Activated CD8-positive, alpha-beta T cell treated with anti-CD3 and anti-CD28 coated beads, Interleukin-2, amount 10 ng/mL, durations not matched to agents 7 days and 5 days (primary cell): Measurements from ENCODE around the gene FANCI. TPM values are rescaled to one million over a fixed set of nuclear protein-coding genes. Genes with fewer than 3 reads are reported as not detected.

Source experiments
- ATAC-seq: fragments of 150-1000 bp; cut with Tn5 transposase; one replicate; pipeline ENCODE4 v1.10.0; 2021; ENCODE audit warnings: moderate library complexity
- CTCF ChIA-PET: fragments of 350-600 bp; sonication (Branson Sonifier 250); formaldehyde crosslinking; loops from one replicate; lab custom pipeline; 2021; ENCODE audit warnings: antibody characterized with exemption; lab: Charles Lee
- POLR2A ChIA-PET: fragments of 350-600 bp; sonication (Branson Sonifier 250); formaldehyde crosslinking; loops from one replicate; lab custom pipeline; 2021; ENCODE audit warnings: antibody characterized with exemption; lab: Charles Lee
- DNase-seq: peaks from one replicate; pipeline ENCODE4 v3.0.0-alpha.2; 2020
- H3K27ac Mint-ChIP-seq: one replicate; pipeline ENCODE4 v1.8.0; 2021; ENCODE audit warnings: mild to moderate bottlenecking, mixed read lengths
- H3K27me3 Mint-ChIP-seq: one replicate; pipeline ENCODE4 v1.8.0; 2021; ENCODE audit warnings: low read depth, mixed read lengths
- H3K36me3 Mint-ChIP-seq: one replicate; pipeline ENCODE4 v1.8.0; 2021; ENCODE audit warnings: low read depth, mixed read lengths
- H3K4me1 Mint-ChIP-seq: one replicate; pipeline ENCODE4 v1.8.0; 2021; ENCODE audit warnings: low read depth, mixed read lengths
- H3K4me3 Mint-ChIP-seq: one replicate; pipeline ENCODE4 v1.8.0; 2021; ENCODE audit warnings: mild to moderate bottlenecking, mixed read lengths
- H3K9me3 Mint-ChIP-seq: one replicate; pipeline ENCODE4 v1.8.0; 2022; ENCODE audit warnings: mixed read lengths; ENCODE audit not compliant: insufficient read depth
- total RNA-seq, 2 experiments: library from RNA; stranded (reverse); gene quantifications; one replicate each; pipeline ENCODE4 v1.2.3, GENCODE V29; 2021

FANCI gene
- 100 to 1,000 TPM; 203 to 213 TPM for total RNA-seq

- Mint-ChIP-seq H3K4me3 (peak within 1 kb of the TSS; percentile 99), H3K27me3 (peaks cover 12% of the 10 kb centered on the region), H3K9me3 (peaks cover 2% of the 10 kb centered on the region), H3K4me1 (peaks cover 45% of the 10 kb centered on the region), H3K27ac (peak within 1 kb of the TSS; percentile 96), H3K36me3 (peaks cover 44% of the 10 kb centered on the region)
- POLR2A ChIA-PET, result interaction anchor here (0.6 to 3.2 kb wide), 11 partner anchors 13 to 1205 kb away, joined by 3 to 19 read pairs (median 4); partner anchors contain the start of gene ABHD2
- peak; percentile 92 for ATAC-seq
- CTCF ChIA-PET, result interaction anchor here (0.6 to 4.7 kb wide), 17 partner anchors 9 to 605 kb away, joined by 3 to 82 read pairs (median 4); partner anchors contain the start of gene ISG20
- peak; percentile 97 for DNase-seq
Observed at GRCh38 chr15:89243691-89244573, at the start of gene FANCI. TSS of gene FANCI (plus strand) at chr15:89243979. CDS start at chr15:89247648, 3,669 bp downstream.

- no peak for DNase-seq
- peaks cover 34% of the 10 kb centered on the region for H3K36me3 Mint-ChIP-seq
- ChIA-PET POLR2A (no interaction called here), CTCF (interaction anchor here (1.0 to 5.8 kb wide), 3 partner anchors 12 to 23 kb away, joined by 3 to 59 read pairs (median 10); no protein-coding TSS in a partner anchor)
- no peaks in the 10 kb centered on the region for H3K9me3 Mint-ChIP-seq
- H3K27ac Mint-ChIP-seq, result no peak overlapping the region
- peaks cover 10% of the 10 kb centered on the region for H3K4me1 Mint-ChIP-seq
- no peak overlapping the region for H3K4me3 Mint-ChIP-seq
- ATAC-seq, result no peak
- H3K27me3 Mint-ChIP-seq, result no peaks in the 10 kb centered on the region
Observed at GRCh38 chr15:89194608-89195007, 49.2 kb upstream of the FANCI start.

GRCh38 chr15:89195836-89196235 is 47.9 kb upstream of the FANCI start:
- ChIA-PET POLR2A (no interaction called here), CTCF (interaction anchor here (1.0 to 5.8 kb wide), 4 partner anchors 11 to 138 kb away, joined by 4 to 59 read pairs (median 8); no protein-coding TSS in a partner anchor)
- Mint-ChIP-seq H3K27me3 (no peaks in the 10 kb centered on the region), H3K27ac (no peak overlapping the region), H3K9me3 (no peaks in the 10 kb centered on the region), H3K4me1 (peaks cover 10% of the 10 kb centered on the region), H3K4me3 (no peak overlapping the region), H3K36me3 (peaks cover 37% of the 10 kb centered on the region)
- DNase-seq, result no peak
- ATAC-seq, result no peak

- DNase-seq (no peak), ATAC-seq (no peak)
- Mint-ChIP-seq H3K27ac (no peak overlapping the region), H3K4me3 (no peak overlapping the region), H3K36me3 (peaks cover 36% of the 10 kb centered on the region), H3K4me1 (peaks cover 10% of the 10 kb centered on the region), H3K9me3 (no peaks in the 10 kb centered on the region), H3K27me3 (no peaks in the 10 kb centered on the region)
- ChIA-PET POLR2A (no interaction called here), CTCF (interaction anchor here (1.2 to 5.8 kb wide), 3 partner anchors 10 to 139 kb away, joined by 4 to 59 read pairs (median 10); no protein-coding TSS in a partner anchor)
Observed at GRCh38 chr15:89196241-89196640, 47.5 kb upstream of the FANCI start.

- ATAC-seq, result no peak
- no peaks in the 10 kb centered on the region for H3K27me3 Mint-ChIP-seq
- H3K27ac Mint-ChIP-seq, result no peak overlapping the region
- H3K36me3 Mint-ChIP-seq, result peaks cover 37% of the 10 kb centered on the region
- peaks cover 10% of the 10 kb centered on the region for H3K4me1 Mint-ChIP-seq
- POLR2A ChIA-PET, result interaction anchor here (1.1 kb wide), 1 partner anchor 47 kb away, joined by 3 read pairs; the partner anchor contains the start of gene FANCI
- no peak overlapping the region for H3K4me3 Mint-ChIP-seq
- CTCF ChIA-PET, result interaction anchor here (3.0 to 5.8 kb wide), 3 partner anchors 9 to 25 kb away, joined by 10 to 59 read pairs (median 10); no protein-coding TSS in a partner anchor
- DNase-seq, result no peak
- H3K9me3 Mint-ChIP-seq, result no peaks in the 10 kb centered on the region
Observed at GRCh38 chr15:89196994-89197393, 46.8 kb upstream of the FANCI start.

- no peak for DNase-seq
- no peaks in the 10 kb centered on the region for H3K27me3 Mint-ChIP-seq
- no peak for ATAC-seq
Observed at GRCh38 chr15:89197503-89197971, 46.2 kb upstream of the FANCI start.

GRCh38 chr15:89198196-89198595 is 45.6 kb upstream of the FANCI start:
- Mint-ChIP-seq H3K9me3 (no peaks in the 10 kb centered on the region), H3K36me3 (peaks cover 32% of the 10 kb centered on the region), H3K4me1 (peaks cover 16% of the 10 kb centered on the region), H3K27me3 (no peaks in the 10 kb centered on the region), H3K4me3 (no peak overlapping the region), H3K27ac (no peak overlapping the region)
- CTCF ChIA-PET, result interaction anchor here (1.0 to 5.8 kb wide), 4 partner anchors 8 to 294 kb away, joined by 4 to 59 read pairs (median 8); no protein-coding TSS in a partner anchor
- POLR2A ChIA-PET, result interaction anchor here (1.1 kb wide), 1 partner anchor 46 kb away, joined by 3 read pairs; the partner anchor contains the start of gene FANCI
- DNase-seq, result no peak
- no peak for ATAC-seq

More at GRCh38 chr15:89197503-89197971, 46.2 kb upstream of the FANCI start:
- H3K9me3 Mint-ChIP-seq, result no peaks in the 10 kb centered on the region
- CTCF ChIA-PET, result interaction anchor here (1.0 to 5.8 kb wide), 3 partner anchors 9 to 139 kb away, joined by 4 to 59 read pairs (median 10); no protein-coding TSS in a partner anchor
- peaks cover 38% of the 10 kb centered on the region for H3K36me3 Mint-ChIP-seq
- H3K4me1 Mint-ChIP-seq, result peaks cover 12% of the 10 kb centered on the region
- H3K4me3 Mint-ChIP-seq, result no peak overlapping the region
- no peak overlapping the region for H3K27ac Mint-ChIP-seq
- POLR2A ChIA-PET, result interaction anchor here (1.1 kb wide), 1 partner anchor 46 kb away, joined by 3 read pairs; the partner anchor contains the start of gene FANCI

- POLR2A ChIA-PET, result no interaction called here
- Mint-ChIP-seq H3K4me1 (peaks cover 23% of the 10 kb centered on the region), H3K27me3 (no peaks in the 10 kb centered on the region), H3K27ac (no peak overlapping the region), H3K36me3 (peaks cover 32% of the 10 kb centered on the region), H3K4me3 (no peak overlapping the region), H3K9me3 (no peaks in the 10 kb centered on the region)
- no peak for DNase-seq
- CTCF ChIA-PET, result interaction anchor here (0.7 to 5.8 kb wide), 6 partner anchors 7 to 574 kb away, joined by 3 to 59 read pairs (median 4); no protein-coding TSS in a partner anchor
- no peak for ATAC-seq
Observed at GRCh38 chr15:89198934-89199333, 44.8 kb upstream of the FANCI start.

- Mint-ChIP-seq H3K27me3 (no peaks in the 10 kb centered on the region), H3K4me1 (peaks cover 30% of the 10 kb centered on the region), H3K36me3 (peaks cover 27% of the 10 kb centered on the region), H3K27ac (no peak overlapping the region), H3K4me3 (no peak overlapping the region), H3K9me3 (no peaks in the 10 kb centered on the region)
- ATAC-seq, result no peak
- CTCF ChIA-PET, result interaction anchor here (1.2 to 5.8 kb wide), 3 partner anchors 7 to 142 kb away, joined by 3 to 59 read pairs (median 10); no protein-coding TSS in a partner anchor
- POLR2A ChIA-PET, result no interaction called here
- DNase-seq, result no peak
Observed at GRCh38 chr15:89199746-89200145, 44.0 kb upstream of the FANCI start.

- POLR2A ChIA-PET, result no interaction called here
- ATAC-seq (no peak), DNase-seq (no peak)
- H3K36me3 Mint-ChIP-seq, result peaks cover 25% of the 10 kb centered on the region
- peaks cover 35% of the 10 kb centered on the region for H3K4me1 Mint-ChIP-seq
- H3K27ac Mint-ChIP-seq, result no peak overlapping the region
- CTCF ChIA-PET, result no interaction called here
- no peaks in the 10 kb centered on the region for H3K27me3 Mint-ChIP-seq
- no peaks in the 10 kb centered on the region for H3K9me3 Mint-ChIP-seq
- no peak overlapping the region for H3K4me3 Mint-ChIP-seq
Observed at GRCh38 chr15:89200182-89200581, 43.6 kb upstream of the FANCI start.

GRCh38 chr15:89201465-89202005 is 42.2 kb upstream of the FANCI start:
- ATAC-seq (no peak), DNase-seq (no peak)
- H3K27ac Mint-ChIP-seq, result no peak overlapping the region
- POLR2A ChIA-PET, result no interaction called here
- H3K4me1 Mint-ChIP-seq, result peaks cover 44% of the 10 kb centered on the region
- H3K27me3 Mint-ChIP-seq, result no peaks in the 10 kb centered on the region
- no peaks in the 10 kb centered on the region for H3K9me3 Mint-ChIP-seq
- H3K36me3 Mint-ChIP-seq, result peaks cover 22% of the 10 kb centered on the region
- CTCF ChIA-PET, result no interaction called here
- no peak overlapping the region for H3K4me3 Mint-ChIP-seq
